ENCODE results near the gene GBX2. TPM values are rescaled to one million over a fixed set of nuclear protein-coding genes. Genes with fewer than 3 reads are reported as not detected.

Gene GBX2
- total RNA-seq, 1 experiment from 2014 or later: 25.6 TPM

- CTCF ChIA-PET: no interaction called here
- POLR2A ChIA-PET: no interaction called here
- peaks cover 20% of the 10 kb centered on the region for H3K36me3 Mint-ChIP-seq
- no peaks in the 10 kb centered on the region for H3K9me3 Mint-ChIP-seq
- no peak overlapping the region for H3K4me3 Mint-ChIP-seq
- peaks cover 14% of the 10 kb centered on the region for H3K27me3 Mint-ChIP-seq (ENCODE audit: low read depth)
- no peak overlapping the region for H3K27ac Mint-ChIP-seq
- H3K4me1 Mint-ChIP-seq: peaks cover 39% of the 10 kb centered on the region
- TF ChIP-seq JAZF1 (CRISPR knock-in tag; IDR thresholded peaks at IDR 0.05) (no peak), SMAD3 (CRISPR knock-in tag; IDR thresholded peaks at IDR 0.05; ENCODE audit: borderline replicate concordance) (no peak), NFYB (CRISPR knock-in tag; conservative IDR thresholded peaks at IDR 0.05; ENCODE audit: low read depth) (no peak), RELA (CRISPR knock-in tag; IDR thresholded peaks at IDR 0.05; ENCODE audit: borderline replicate concordance) (no peak), USF1 (CRISPR knock-in tag; IDR thresholded peaks at IDR 0.05) (no peak), CBFB (CRISPR knock-in tag; IDR thresholded peaks at IDR 0.05; ENCODE audit: low read depth) (no peak), HMGA2 (CRISPR knock-in tag; IDR thresholded peaks at IDR 0.05) (no peak), ZNF512 (CRISPR knock-in tag; IDR thresholded peaks at IDR 0.05; ENCODE audit: borderline replicate concordance) (no peak)
- ATAC-seq: no peak
- no peak for DNase-seq (ENCODE audit: low spot score)
Observed at GRCh38 chr2:236122236-236122635, 46.0 kb downstream of the GBX2 start.

GRCh38 chr2:236121546-236121945 lies 46.6 kb downstream of the GBX2 start:
- Mint-ChIP-seq H3K36me3 (peaks cover 20% of the 10 kb centered on the region), H3K27me3 (ENCODE audit: low read depth) (peaks cover 21% of the 10 kb centered on the region), H3K4me1 (peaks cover 39% of the 10 kb centered on the region), H3K27ac (no peak overlapping the region), H3K9me3 (no peaks in the 10 kb centered on the region), H3K4me3 (no peak overlapping the region)
- DNase-seq (ENCODE audit: low spot score) (no peak), ATAC-seq (no peak)
- ChIA-PET CTCF (no interaction called here), POLR2A (no interaction called here)
- no peak for TF ChIP-seq GABPB1 (CRISPR knock-in tag; IDR thresholded peaks at IDR 0.05)

GRCh38 chr2:236120829-236121228 lies 47.4 kb downstream of the GBX2 start:
- Mint-ChIP-seq H3K4me3 (no peak overlapping the region), H3K4me1 (peaks cover 37% of the 10 kb centered on the region), H3K36me3 (peaks cover 20% of the 10 kb centered on the region), H3K27me3 (ENCODE audit: low read depth) (peaks cover 23% of the 10 kb centered on the region), H3K9me3 (no peaks in the 10 kb centered on the region), H3K27ac (no peak overlapping the region)
- no peak for DNase-seq (ENCODE audit: low spot score)
- no peak for ATAC-seq
- ChIA-PET CTCF (no interaction called here), POLR2A (no interaction called here)
- TF ChIP-seq IRF2 (CRISPR knock-in tag; IDR thresholded peaks at IDR 0.05; ENCODE audit: borderline replicate concordance, low read depth): no peak
- TF ChIP-seq ATF3 (CRISPR knock-in tag; conservative IDR thresholded peaks at IDR 0.05): no peak
- TF ChIP-seq CREM (CRISPR knock-in tag; IDR thresholded peaks at IDR 0.05): no peak
- TF ChIP-seq TEAD1 (CRISPR knock-in tag; IDR thresholded peaks at IDR 0.05): no peak
- TF ChIP-seq ZNF423 (CRISPR knock-in tag; IDR thresholded peaks at IDR 0.05): no peak
- no peak for TF ChIP-seq E2F5 (CRISPR knock-in tag; IDR thresholded peaks at IDR 0.05)
- TF ChIP-seq RELA (CRISPR knock-in tag; IDR thresholded peaks at IDR 0.05; ENCODE audit: borderline replicate concordance): no peak
- TF ChIP-seq ZNF396 (CRISPR knock-in tag; IDR thresholded peaks at IDR 0.05; ENCODE audit: borderline replicate concordance): no peak
- TF ChIP-seq ERG (CRISPR knock-in tag; IDR thresholded peaks at IDR 0.05): no peak
- no peak for TF ChIP-seq GABPB1 (CRISPR knock-in tag; IDR thresholded peaks at IDR 0.05)

All from WTC11 (cell line).